Measurements from ENCODE around the gene CROCC2.

CROCC2 gene

GRCh38 chr2:240981871-240982800, 76.0 kb downstream of the CROCC2 start:
- ChIA-PET CTCF (interaction anchor here (1.5 to 2.3 kb wide), 2 partner anchors 9 to 68 kb away, joined by 5 to 6 read pairs; no protein-coding TSS in a partner anchor), POLR2A (interaction anchor here (0.6 kb wide), 1 partner anchor 598 kb away, joined by 3 read pairs; no protein-coding TSS in a partner anchor)
- no peak for DNase-seq (ENCODE audit: low read depth, low spot score)
- no peak for TF ChIP-seq CTCF (IDR thresholded peaks at IDR 0.05; ENCODE audit: insufficient read depth, low read length, missing control alignments)
- no peak overlapping the region for H3K4me3 ChIP-seq (ENCODE audit: low read depth, low read length)

- CTCF ChIA-PET, result interaction anchor here (0.9 to 2.3 kb wide), 3 partner anchors 9 to 68 kb away, joined by 5 to 6 read pairs (median 5); no protein-coding TSS in a partner anchor
- POLR2A ChIA-PET, result no interaction called here
- no peak for TF ChIP-seq CTCF (IDR thresholded peaks at IDR 0.05; ENCODE audit: insufficient read depth, low read length, missing control alignments)
- no peak overlapping the region for H3K4me3 ChIP-seq (ENCODE audit: low read depth, low read length)
- DNase-seq (ENCODE audit: low read depth, low spot score), result no peak
Measured at GRCh38 chr2:240982821-240983281, 76.7 kb downstream of the CROCC2 start.

GRCh38 chr2:240983361-240983995, 77.3 kb downstream of the CROCC2 start:
- DNase-seq (ENCODE audit: low read depth, low spot score), result no peak
- ChIA-PET CTCF (interaction anchor here (0.7 to 1.5 kb wide), 5 partner anchors 8 to 71 kb away, joined by 3 to 6 read pairs (median 5); no protein-coding TSS in a partner anchor), POLR2A (no interaction called here)
- TF ChIP-seq CTCF (IDR thresholded peaks at IDR 0.05; ENCODE audit: insufficient read depth, low read length, missing control alignments), result peak; percentile 65
- no peak overlapping the region for H3K4me3 ChIP-seq (ENCODE audit: low read depth, low read length)

- POLR2A ChIA-PET, result no interaction called here
- no peak for TF ChIP-seq CTCF (IDR thresholded peaks at IDR 0.05; ENCODE audit: insufficient read depth, low read length, missing control alignments)
- no peak for DNase-seq (ENCODE audit: low read depth, low spot score)
- no peak overlapping the region for H3K4me3 ChIP-seq (ENCODE audit: low read depth, low read length)
- CTCF ChIA-PET, result interaction anchor here (0.7 to 1.5 kb wide), 5 partner anchors 8 to 72 kb away, joined by 3 to 6 read pairs (median 5); no protein-coding TSS in a partner anchor
Measured at GRCh38 chr2:240983996-240984498, 77.9 kb downstream of the CROCC2 start.

- H3K4me3 ChIP-seq (ENCODE audit: low read depth, low read length), result no peak overlapping the region
- no peak for DNase-seq (ENCODE audit: low read depth, low spot score)
- CTCF ChIA-PET, result interaction anchor here (1.5 kb wide), 1 partner anchor 72 kb away, joined by 4 read pairs; no protein-coding TSS in a partner anchor
- no peak for TF ChIP-seq CTCF (IDR thresholded peaks at IDR 0.05; ENCODE audit: insufficient read depth, low read length, missing control alignments)
- POLR2A ChIA-PET, result no interaction called here
Measured at GRCh38 chr2:240985881-240986786, 80.0 kb downstream of the CROCC2 start.
